GM12873 (cell line): ENCODE results near the gene ERMARD.

ENCODE experiments used
- TF ChIP-seq, protein P1 (sequence below): IDR thresholded peaks from 2 replicates; pipeline ENCODE4 v1.5.1; 2012; ENCODE audit warnings: low read depth, mild to moderate bottlenecking, moderate library complexity, low read length, control low read depth; ENCODE audit not compliant: insufficient read depth; ENCODE audit errors: missing control alignments

The ERMARD gene

DNA sequence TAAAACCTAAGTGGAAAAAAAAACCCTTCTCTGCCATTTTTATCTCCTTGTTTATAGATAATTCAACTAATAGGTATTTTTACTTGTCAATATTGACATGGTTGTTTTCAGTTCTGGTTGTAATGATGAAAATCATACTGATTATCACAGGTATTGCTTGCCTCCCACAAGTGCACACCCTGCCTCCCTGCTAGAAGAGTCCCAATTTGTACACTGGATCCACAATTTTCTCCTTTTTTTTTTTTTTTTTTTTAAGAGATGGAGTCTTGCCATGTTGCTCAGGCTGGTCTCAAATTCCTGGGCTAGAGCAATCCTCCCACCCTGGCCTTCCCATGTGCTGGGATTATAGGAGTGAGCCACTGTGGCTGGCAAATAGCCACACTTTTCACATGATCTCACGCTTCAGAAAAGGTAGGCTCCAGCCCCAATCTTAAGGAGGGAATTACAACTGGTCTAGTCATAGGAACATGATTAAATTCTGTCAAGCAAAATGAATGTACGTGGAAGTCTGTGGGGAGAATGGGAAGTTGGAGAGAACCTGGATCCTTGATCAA is 12.4 kb upstream of the ERMARD start:
- TF ChIP-seq, protein P1, sequence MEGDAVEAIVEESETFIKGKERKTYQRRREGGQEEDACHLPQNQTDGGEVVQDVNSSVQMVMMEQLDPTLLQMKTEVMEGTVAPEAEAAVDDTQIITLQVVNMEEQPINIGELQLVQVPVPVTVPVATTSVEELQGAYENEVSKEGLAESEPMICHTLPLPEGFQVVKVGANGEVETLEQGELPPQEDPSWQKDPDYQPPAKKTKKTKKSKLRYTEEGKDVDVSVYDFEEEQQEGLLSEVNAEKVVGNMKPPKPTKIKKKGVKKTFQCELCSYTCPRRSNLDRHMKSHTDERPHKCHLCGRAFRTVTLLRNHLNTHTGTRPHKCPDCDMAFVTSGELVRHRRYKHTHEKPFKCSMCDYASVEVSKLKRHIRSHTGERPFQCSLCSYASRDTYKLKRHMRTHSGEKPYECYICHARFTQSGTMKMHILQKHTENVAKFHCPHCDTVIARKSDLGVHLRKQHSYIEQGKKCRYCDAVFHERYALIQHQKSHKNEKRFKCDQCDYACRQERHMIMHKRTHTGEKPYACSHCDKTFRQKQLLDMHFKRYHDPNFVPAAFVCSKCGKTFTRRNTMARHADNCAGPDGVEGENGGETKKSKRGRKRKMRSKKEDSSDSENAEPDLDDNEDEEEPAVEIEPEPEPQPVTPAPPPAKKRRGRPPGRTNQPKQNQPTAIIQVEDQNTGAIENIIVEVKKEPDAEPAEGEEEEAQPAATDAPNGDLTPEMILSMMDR, result no peak

DNA sequence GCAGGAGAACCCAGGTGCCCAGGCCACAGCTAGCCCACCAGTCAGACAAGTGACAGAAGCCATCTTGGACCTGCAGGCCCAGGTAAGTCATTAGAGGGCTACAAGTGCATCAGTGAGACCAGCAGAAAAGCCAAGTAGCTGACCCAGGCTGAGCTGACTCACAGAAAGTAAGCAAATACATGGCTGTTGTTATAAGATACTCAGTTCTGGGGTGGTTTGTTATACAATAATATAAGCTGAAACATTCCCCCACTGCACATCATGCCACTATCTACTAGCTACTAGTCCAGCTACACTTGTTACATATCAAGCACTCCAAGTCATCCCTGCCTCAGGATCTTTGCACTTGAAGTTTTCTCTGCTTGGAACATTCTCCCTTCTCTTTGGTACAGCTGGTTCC is 10.1 kb upstream of the ERMARD start:
- TF ChIP-seq, protein P1, result no peak

DNA sequence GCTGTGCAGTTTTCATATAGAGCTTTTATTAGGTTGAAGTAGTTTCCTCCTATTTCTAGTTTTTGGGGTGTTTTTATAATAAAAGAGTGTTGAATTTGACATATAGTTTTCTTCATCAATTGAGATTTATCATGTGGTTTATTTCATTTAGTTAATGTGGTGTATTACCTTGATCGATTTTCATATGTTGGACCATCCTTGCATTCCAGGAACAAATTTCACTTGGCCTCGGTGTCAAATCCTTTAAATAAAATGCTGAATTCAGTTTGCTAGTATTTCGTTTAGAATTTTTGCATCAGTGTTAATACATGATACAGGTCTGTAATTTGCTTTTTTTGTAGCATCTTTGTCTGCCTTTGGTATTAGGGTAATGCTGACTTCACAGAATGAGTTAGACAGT is 6.0 kb upstream of the ERMARD start:
- TF ChIP-seq, protein P1, result no peak

DNA sequence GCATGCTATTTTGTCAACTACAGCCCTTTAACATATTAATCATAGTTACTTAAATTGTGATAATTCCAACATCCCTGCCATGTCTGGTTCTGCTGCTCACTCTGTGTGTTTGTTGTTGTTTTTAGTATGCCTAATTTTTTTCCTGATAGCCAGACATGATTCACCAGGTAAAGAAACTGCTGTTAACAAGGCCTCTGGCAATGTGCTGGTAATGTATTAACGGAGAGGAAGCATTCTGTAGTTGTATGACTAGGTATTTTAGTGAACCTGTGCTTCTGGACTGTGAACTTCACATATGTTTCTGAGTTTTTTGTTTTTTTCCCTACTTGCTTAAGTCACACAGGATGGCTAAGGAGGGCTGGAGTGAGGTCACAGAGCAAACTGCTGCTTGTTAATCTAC is 4.9 kb upstream of the ERMARD start:
- TF ChIP-seq, protein P1, result no peak

DNA sequence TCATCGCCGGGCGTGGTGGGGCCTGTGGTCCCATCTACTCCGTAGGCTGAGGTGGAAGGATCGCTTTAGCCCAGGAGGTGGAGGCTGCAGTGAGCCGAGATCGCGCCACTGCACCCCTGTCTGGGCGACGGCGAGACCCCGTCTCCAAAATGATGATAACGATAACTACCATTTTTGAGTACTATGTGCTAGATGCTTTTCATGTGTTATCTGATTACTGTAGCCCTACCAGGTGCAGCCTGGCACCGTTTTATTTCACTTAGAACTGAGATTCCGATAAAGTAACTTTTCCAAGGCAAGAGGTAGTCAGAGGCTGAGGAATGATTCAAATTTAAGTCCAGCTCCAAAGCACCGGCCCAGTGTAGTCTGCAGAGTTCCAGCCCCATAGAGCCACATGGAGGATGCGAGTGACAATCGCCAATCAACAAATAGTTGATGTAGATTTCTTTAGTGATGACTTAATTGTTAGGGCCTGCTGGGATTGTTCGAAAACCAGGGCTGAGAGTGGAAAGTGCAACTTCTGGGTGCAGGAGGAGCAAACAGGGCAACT is 727 bp downstream of the ERMARD start:
- TF ChIP-seq, protein P1, result no peak

DNA sequence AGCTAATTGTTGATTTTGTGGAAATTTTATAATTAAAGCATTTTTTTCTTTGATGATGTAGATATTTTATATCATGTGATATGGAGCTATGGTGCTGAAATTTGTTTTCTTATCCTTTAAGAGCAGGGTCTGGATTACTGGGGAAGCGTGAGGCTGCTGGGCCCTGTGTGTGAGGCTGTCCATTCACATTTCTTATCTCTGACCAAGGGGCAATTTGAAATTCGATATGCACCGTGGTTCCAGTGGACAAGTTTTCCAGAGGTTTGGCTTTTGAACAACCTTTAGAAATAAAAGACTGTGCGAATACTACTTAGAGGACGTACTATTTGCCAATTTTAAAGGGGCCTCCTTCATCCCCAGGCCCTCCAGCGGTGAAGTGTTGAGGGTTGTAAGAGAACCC is 3.7 kb downstream of the ERMARD start:
- TF ChIP-seq, protein P1, result no peak

DNA sequence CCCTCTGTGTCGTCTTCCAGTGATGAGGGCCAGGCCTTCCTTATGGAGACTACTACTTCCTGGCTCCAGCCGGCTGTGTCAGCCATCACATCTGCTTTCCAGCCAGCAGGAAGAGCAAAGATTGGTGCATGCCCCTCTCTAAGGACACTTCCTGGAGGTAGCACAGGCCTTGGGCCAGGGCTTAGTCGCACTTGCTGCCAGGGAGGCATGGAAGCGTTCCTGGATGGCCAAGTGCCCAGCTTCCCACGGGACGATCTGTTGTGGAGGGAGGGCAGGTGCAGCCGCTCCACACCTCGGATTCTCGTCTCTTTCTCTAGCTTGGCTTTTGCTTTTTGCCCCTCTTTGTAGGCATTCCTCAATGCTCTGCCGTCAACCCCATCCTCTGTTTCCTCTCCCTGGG is 11.9 kb downstream of the ERMARD start:
- TF ChIP-seq, protein P1, result no peak
